ENCODE measurements around the gene PDK3.

PDK3 gene

DNA sequence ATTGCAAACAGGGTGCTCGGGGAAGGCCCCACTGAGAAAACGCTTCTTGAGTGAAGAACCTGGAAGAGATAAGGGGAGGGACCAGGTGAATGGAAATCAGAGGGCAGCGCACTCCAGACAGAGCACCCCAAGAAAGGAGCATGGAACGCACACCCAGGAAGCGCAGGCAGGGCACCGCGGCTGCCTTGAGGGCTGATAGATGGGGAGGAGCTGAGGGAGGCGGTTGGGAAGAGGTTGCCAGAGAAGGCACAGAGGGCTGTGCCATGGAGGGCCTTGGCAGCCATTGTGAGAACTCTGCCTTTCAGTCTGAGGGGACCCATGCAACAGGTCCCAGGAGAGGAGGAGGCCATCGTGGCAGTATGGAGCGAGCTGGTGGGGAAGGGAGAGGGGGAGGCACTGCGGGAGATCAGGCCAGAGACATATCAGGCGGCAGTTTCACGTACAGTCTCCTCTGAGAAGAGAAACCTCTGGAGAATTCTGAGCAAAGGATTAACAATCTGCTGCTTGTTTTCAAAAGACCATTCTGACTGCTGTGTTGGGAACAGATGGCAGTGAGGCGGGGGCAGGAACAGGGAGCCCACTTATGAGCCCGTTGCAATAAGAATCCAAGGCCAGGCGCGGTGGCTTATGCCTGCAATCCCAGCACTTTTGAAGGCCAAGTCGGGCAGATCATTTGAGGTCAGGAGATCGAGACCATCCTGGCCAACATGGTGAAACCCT lies 98.4 kb downstream of the PDK3 start:
- DNase-seq, result no peak

DNA sequence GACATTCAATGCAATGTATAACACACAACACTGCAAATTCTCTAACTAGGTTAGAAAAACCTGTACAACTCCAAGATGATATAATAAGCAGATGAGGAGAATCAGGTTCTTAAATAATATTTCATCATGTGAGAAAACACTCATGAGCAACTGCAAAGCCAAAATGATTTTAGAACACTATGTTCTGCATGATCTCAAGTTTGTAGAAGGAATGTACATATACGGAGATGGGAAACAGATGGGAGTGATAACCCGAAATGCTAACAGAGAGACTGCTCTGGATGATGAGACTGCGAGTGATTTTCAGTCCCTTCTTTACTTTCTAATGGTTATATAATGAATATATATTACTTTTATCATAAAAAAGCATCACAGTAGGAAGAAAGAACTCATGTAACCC lies 101.2 kb downstream of the PDK3 start:
- no peak for DNase-seq

DNA sequence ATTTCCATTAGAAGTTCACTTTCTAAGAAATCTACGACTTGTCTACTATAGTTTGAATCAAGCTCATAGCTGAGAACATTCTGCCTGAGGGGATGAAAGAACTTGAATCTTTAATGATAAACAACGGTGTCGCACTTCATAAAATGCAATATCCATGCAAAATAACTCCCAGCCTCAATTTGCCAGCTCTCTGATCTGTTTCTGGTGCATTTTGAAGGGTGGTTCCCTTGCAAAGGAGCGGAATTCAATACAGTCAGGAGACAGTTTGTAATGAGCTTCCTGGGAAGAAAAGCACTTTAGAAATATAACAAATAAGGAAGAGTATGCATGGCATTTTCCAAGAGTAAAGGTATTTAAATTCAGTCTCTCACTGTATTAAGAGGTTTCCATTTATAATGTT lies 102.1 kb downstream of the PDK3 start:
- DNase-seq, result no peak

DNA sequence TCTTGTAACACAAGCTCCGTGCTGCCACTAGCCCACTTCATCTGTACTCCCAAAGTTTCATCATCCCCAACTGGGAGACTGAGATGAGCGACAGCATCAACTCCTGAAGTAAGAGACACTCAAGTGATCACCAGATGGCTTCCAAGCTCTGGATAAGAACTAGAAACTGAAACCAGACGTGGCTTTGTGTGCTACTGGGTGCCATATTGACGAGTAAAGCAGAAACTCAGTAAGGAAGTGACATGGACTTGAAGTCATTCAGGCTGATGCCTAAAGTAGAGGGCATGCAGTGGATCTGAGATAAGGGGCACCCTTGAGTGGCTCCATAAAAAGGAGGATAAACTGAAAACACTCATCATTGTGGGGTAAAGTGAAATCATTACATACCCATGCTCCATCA lies 109.7 kb downstream of the PDK3 start:
- DNase-seq, result no peak

DNA sequence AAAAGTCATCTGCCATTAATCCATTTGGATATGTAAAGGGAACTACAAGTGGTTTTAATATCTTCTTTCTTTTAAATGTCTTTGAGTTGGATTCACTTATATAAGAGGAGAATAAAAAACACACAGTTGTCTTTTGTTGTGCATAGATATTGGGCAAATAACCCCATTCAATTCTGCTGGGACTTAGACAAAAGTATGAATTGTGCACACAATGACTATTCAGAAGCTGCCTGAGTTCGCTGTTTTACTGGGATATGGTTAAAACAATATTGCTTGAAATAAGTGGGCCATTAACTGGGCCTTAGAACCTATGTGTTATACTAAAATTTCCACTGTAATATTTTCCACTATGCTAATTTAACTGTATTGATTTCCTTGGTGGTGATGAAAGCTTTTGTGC lies 110.4 kb downstream of the PDK3 start:
- DNase-seq, result no peak

DNA sequence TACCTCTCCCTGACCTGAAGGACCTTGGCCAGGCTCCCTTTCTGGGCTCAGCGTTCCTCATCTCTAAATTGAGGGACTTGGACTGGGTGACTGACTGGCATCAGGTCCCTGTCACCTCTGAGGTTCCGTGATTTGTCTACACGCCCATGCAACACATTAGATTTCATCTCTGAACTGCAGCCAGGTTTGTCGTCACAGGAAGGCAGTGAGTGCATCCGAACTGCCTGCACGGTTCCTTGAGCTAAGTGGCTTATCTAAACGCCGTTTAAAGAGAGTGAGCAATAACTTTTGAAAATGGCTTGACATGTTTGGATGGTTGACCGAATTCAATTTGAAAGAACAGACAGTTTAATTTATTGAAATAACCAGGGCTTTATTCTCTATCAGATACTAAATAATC lies 112.0 kb downstream of the PDK3 start:
- DNase-seq, result no peak

All from activated T-cell treated with anti-CD3 and anti-CD28 coated beads, Interleukin-2, amount 50 U/mL, for 48 hours (primary cell).